Retinal pigment epithelial cell (primary cell): Measurements from ENCODE around the gene TENM4.

Source experiments
- DNase-seq: peaks from one replicate; pipeline ENCODE4 v3.0.0-alpha.2; 2010; ENCODE audit warnings: low read depth
- H3K4me3 ChIP-seq: 2 replicates; pipeline ENCODE4 v1.5.1; 2011; ENCODE audit warnings: mild to moderate bottlenecking, low read length, control low read depth, moderate library complexity
- TF ChIP-seq, protein P1 (sequence below): conservative IDR thresholded peaks from 2 replicates; pipeline ENCODE4 v1.5.1; 2011; ENCODE audit warnings: low read depth, low read length, control low read depth, inconsistent platforms

The TENM4 gene

DNA sequence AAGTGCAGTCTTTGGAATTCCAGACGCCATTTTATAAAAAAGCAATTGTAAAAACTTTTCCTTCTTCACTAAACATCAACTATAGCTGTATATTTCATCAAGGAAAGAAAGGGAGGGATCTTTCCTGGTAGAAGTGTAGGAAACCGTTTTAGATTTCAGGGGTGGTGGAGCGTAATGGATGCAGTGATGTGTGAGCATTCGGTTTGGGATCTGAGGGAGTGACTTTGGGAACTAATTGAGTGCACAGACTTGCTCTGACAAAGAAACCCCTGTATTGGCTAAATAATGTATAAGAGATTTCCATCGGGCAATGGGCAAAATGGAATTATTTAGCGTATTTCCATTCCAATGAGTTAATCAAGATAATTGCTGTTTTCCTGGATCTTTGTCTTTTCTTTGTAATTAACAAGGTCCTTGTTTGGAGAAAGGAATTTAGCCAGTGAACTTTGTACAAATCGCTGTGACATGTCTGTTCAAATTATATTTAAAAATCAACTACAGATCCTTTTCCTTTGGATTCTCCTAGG is 741.2 kb downstream of the TENM4 start:
- TF ChIP-seq, protein P1, sequence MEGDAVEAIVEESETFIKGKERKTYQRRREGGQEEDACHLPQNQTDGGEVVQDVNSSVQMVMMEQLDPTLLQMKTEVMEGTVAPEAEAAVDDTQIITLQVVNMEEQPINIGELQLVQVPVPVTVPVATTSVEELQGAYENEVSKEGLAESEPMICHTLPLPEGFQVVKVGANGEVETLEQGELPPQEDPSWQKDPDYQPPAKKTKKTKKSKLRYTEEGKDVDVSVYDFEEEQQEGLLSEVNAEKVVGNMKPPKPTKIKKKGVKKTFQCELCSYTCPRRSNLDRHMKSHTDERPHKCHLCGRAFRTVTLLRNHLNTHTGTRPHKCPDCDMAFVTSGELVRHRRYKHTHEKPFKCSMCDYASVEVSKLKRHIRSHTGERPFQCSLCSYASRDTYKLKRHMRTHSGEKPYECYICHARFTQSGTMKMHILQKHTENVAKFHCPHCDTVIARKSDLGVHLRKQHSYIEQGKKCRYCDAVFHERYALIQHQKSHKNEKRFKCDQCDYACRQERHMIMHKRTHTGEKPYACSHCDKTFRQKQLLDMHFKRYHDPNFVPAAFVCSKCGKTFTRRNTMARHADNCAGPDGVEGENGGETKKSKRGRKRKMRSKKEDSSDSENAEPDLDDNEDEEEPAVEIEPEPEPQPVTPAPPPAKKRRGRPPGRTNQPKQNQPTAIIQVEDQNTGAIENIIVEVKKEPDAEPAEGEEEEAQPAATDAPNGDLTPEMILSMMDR, result no peak
- H3K4me3 ChIP-seq, result no peak overlapping the region
- peak; percentile 58 for DNase-seq

DNA sequence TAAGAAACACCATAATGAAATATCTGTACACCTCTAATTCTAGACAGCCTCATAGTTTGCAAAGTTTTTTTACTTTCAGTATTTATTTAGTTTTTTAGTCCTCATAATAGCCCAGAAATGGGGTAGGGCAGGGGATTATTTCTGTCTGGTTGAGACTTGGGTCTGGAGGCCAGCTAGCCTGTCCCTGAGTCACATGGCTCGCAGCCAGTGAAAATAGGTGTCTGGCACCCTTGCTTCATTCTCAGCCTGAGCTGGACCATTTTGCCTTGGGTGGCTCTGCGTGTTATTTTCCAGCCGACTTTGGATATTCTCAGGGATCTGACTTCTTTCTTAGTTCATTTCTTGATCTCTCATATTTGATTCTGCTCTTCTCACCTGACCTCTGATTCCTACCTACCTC is 742.2 kb downstream of the TENM4 start:
- DNase-seq, result peak; percentile 97
- TF ChIP-seq, protein P1, result no peak
- no peak overlapping the region for H3K4me3 ChIP-seq

DNA sequence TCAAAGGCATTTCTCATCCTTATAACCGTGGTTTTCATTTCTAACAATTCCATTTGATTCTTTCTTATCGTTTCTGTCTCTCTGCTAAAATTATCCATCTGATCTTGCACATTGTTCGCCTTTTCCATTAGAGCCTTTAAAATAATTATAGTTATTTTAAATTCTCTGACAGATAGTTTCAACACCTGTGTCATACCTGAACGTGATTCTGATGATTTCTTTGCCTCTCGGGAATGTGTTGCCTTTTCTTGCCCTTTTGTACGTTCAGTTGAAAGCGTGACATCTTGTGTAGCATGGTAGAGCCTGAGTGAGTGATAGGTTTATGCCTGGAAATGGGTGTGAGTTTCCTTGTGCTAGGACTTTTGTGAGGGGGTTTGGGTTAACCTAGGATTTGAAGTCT is 744.7 kb downstream of the TENM4 start:
- no peak for DNase-seq
- TF ChIP-seq, protein P1, result no peak
- no peak overlapping the region for H3K4me3 ChIP-seq

DNA sequence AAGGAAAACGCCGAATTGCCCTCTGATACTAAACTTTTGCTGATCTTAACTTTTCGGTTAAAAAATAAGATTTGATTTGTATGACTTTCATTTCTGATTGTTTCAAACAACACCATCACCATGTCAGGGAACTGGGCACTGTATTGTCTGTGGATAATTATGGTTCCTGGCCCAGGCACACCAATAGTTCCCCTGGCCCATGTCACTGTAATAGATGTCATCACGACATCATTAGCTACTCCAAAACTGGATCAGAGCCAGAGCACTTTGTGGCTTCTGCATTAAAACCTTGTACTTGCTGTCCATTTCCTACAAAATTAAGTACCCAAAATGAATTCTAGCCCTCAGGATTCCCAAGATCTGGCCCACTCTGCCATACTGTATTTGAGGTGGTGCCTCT is 746.7 kb downstream of the TENM4 start:
- no peak for DNase-seq
- TF ChIP-seq, protein P1, result no peak
- H3K4me3 ChIP-seq, result no peak overlapping the region

DNA sequence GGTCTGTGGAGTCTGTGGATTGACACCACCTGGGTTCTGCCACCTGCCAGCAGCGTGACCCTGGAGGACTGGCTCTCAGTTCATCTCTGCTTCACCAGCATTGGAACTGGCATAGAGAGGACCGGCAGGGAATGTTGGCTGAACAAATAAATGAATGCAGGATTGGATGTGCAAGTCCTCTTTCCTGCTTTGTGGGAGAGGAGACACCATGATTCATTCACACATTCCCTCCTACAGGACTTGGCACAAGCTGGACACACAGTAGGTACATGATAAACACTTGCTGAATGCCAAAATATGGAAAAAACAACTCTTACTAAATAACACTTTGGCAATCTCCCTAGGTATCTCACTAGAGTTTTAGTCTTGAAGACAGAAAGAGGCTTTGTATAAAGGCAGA is 749.6 kb downstream of the TENM4 start:
- TF ChIP-seq, protein P1, result no peak
- no peak for DNase-seq
- no peak overlapping the region for H3K4me3 ChIP-seq

DNA sequence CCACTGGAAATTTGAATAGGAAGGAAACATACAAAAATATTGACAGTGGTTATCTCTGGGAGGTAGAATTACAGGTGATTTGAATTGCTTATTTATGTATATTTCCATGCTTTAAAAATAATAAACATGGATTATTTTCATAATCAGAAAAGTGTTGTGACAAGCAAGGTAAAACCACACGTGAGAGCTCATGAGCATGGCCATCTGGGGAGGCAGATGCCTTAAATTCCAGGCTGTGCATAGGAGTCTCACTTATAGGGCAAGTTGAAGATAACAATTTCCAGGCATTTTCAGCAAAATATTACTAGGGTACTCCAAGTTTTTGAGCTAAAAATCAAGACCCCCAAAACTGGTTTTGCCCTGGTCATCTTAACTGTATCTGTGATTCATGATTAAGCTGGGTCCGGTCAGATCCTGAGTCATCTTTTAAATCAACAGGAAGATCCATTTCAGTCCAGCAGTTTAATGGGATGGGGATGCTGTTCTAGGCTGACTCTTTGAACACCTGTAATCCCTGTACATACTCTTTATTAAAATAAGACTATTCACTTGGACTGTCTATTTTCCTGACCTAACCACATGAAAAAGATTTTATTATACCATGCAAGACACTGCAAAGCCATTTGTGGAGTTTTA is 750.4 kb downstream of the TENM4 start:
- H3K4me3 ChIP-seq, result no peak overlapping the region
- TF ChIP-seq, protein P1, result no peak
- no peak for DNase-seq

DNA sequence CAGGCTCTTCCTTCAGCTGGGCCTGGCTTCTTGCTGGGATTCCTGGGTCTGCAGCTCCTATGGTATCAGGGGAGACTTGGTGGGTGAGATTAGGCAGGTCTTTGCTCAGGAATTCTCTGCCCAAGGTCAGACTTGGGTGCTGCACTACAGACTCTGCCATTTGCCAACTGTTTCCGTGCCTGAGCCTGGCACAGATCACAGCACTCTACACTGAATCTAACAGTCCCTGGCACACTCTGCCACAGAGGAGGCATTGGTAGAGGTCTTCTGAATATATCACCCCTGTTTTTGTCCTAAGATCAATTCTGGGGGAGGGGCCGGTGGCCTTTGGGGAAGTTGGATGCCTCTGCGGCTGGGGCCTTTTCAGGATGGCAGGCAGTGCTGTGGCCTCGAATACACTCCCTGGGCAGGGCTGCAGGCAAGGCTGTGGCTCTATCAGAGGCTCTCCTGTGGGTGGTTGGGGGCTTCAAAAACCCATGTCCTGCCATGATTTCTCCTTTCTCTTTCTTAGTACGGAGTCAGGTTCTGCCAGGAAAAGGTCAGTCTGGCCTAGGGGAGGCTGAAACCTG is 751.2 kb downstream of the TENM4 start:
- DNase-seq, result no peak
- TF ChIP-seq, protein P1, result no peak
- H3K4me3 ChIP-seq, result no peak overlapping the region
